ENCODE measurements around the gene ABCA2. TPM values are rescaled to one million over a fixed set of nuclear protein-coding genes. Genes with fewer than 3 reads are reported as not detected.

Gene ABCA2
- total and polyA plus RNA-seq, 2 experiments from 2014 or later = 7.0 to 16.0 TPM

DNA sequence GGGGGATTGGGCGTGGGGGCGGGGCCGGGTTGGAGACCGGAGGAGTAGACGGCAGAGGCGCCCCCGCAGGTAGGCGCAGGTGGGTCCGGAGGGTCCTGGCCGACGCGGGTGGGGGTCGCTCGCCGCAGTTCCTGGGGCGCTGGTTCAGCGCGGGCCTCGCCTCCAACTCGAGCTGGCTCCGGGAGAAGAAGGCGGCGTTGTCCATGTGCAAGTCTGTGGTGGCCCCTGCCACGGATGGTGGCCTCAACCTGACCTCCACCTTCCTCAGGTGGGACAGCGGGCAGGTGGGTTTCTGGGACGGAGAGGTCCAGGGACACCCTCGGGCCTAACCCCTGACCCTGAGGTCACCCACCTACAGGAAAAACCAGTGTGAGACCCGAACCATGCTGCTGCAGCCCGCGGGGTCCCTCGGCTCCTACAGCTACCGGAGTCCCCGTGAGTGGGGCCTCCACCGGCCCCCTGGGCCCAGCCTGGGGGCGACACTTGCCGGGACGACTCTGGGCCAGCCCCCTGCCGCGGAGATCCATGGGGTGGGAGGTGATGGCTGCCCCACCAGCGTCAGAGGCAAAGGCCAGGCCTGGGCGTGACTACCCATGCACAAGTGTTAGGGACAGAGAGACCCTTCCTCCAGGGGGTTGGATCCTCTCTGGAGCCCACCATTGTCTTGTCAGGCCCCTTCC is 49.0 kb downstream of the ABCA2 start:
- H3F3A ChIP-seq (replicated peaks; ENCODE audit: low read depth) = no peaks in the 10 kb centered on the region
- Mint-ChIP-seq H3K27me3 (ENCODE audit: insufficient read depth, low read depth, poor library complexity) (peaks cover 11% of the 10 kb centered on the region), H3K4me1 (peaks cover 2% of the 10 kb centered on the region; the same call in 2 of the 3 replicates), H3K36me3 (ENCODE audit: low read depth) (no peaks in the 10 kb centered on the region), H3K27ac (no peak overlapping the region), H3K4me3 (no peak overlapping the region), H3K9me3 (no peaks in the 10 kb centered on the region)
- H2AFZ ChIP-seq = 0 out of 2 replicates have a peak overlapping the region, but pooled peaks have one; percentile 52
- H3K36me3 ChIP-seq (ENCODE audit: insufficient read depth) = no peaks in the 10 kb centered on the region
- H3K27me3 ChIP-seq (ENCODE audit: insufficient read depth) = peaks cover 4% of the 10 kb centered on the region
- no peak overlapping the region for H3K27ac ChIP-seq (ENCODE audit: low read depth)
- peak overlapping the region; percentile 64; the same call in 1 of the 2 replicates for H3K4me2 ChIP-seq
- ATAC-seq (peak; percentile 26), DNase-seq (ENCODE audit: low spot score) (peak; percentile 90)
- H3K4me1 ChIP-seq (ENCODE audit: insufficient read depth) = no peaks in the 10 kb centered on the region
- H4K20me1 ChIP-seq (replicated peaks; ENCODE audit: insufficient read depth) = no peaks in the 10 kb centered on the region
- peak overlapping the region; percentile 36; the same call in 1 of the 2 replicates for H3K4me3 ChIP-seq
- TF ChIP-seq, protein P1, sequence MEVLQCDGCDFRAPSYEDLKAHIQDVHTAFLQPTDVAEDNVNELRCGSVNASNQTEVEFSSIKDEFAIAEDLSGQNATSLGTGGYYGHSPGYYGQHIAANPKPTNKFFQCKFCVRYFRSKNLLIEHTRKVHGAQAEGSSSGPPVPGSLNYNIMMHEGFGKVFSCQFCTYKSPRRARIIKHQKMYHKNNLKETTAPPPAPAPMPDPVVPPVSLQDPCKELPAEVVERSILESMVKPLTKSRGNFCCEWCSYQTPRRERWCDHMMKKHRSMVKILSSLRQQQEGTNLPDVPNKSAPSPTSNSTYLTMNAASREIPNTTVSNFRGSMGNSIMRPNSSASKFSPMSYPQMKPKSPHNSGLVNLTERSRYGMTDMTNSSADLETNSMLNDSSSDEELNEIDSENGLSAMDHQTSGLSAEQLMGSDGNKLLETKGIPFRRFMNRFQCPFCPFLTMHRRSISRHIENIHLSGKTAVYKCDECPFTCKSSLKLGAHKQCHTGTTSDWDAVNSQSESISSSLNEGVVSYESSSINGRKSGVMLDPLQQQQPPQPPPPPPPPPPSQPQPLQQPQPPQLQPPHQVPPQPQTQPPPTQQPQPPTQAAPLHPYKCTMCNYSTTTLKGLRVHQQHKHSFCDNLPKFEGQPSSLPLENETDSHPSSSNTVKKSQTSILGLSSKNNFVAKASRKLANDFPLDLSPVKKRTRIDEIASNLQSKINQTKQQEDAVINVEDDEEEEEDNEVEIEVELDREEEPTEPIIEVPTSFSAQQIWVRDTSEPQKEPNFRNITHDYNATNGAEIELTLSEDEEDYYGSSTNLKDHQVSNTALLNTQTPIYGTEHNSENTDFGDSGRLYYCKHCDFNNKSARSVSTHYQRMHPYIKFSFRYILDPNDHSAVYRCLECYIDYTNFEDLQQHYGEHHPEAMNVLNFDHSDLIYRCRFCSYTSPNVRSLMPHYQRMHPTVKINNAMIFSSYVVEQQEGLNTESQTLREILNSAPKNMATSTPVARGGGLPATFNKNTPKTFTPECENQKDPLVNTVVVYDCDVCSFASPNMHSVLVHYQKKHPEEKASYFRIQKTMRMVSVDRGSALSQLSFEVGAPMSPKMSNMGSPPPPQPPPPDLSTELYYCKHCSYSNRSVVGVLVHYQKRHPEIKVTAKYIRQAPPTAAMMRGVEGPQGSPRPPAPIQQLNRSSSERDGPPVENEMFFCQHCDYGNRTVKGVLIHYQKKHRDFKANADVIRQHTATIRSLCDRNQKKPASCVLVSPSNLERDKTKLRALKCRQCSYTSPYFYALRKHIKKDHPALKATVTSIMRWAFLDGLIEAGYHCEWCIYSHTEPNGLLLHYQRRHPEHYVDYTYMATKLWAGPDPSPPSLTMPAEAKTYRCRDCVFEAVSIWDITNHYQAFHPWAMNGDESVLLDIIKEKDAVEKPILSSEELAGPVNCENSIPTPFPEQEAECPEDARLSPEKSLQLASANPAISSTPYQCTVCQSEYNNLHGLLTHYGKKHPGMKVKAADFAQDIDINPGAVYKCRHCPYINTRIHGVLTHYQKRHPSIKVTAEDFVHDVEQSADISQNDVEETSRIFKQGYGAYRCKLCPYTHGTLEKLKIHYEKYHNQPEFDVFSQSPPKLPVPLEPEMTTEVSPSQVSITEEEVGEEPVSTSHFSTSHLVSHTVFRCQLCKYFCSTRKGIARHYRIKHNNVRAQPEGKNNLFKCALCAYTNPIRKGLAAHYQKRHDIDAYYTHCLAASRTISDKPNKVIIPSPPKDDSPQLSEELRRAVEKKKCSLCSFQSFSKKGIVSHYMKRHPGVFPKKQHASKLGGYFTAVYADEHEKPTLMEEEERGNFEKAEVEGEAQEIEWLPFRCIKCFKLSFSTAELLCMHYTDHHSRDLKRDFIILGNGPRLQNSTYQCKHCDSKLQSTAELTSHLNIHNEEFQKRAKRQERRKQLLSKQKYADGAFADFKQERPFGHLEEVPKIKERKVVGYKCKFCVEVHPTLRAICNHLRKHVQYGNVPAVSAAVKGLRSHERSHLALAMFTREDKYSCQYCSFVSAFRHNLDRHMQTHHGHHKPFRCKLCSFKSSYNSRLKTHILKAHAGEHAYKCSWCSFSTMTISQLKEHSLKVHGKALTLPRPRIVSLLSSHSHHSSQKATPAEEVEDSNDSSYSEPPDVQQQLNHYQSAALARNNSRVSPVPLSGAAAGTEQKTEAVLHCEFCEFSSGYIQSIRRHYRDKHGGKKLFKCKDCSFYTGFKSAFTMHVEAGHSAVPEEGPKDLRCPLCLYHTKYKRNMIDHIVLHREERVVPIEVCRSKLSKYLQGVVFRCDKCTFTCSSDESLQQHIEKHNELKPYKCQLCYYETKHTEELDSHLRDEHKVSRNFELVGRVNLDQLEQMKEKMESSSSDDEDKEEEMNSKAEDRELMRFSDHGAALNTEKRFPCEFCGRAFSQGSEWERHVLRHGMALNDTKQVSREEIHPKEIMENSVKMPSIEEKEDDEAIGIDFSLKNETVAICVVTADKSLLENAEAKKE (CRISPR knock-in tag; IDR thresholded peaks at IDR 0.05) = no peak
- TF ChIP-seq STAT1 (IDR thresholded peaks at IDR 0.05; ENCODE audit: unreplicated experiment) (no peak), POLR2AphosphoS5 (IDR thresholded peaks at IDR 0.05; ENCODE audit: low read depth) (no peak), EZH2phosphoT487 (IDR thresholded peaks at IDR 0.05; ENCODE audit: unreplicated experiment) (no peak)
- TF ChIP-seq, protein P2, sequence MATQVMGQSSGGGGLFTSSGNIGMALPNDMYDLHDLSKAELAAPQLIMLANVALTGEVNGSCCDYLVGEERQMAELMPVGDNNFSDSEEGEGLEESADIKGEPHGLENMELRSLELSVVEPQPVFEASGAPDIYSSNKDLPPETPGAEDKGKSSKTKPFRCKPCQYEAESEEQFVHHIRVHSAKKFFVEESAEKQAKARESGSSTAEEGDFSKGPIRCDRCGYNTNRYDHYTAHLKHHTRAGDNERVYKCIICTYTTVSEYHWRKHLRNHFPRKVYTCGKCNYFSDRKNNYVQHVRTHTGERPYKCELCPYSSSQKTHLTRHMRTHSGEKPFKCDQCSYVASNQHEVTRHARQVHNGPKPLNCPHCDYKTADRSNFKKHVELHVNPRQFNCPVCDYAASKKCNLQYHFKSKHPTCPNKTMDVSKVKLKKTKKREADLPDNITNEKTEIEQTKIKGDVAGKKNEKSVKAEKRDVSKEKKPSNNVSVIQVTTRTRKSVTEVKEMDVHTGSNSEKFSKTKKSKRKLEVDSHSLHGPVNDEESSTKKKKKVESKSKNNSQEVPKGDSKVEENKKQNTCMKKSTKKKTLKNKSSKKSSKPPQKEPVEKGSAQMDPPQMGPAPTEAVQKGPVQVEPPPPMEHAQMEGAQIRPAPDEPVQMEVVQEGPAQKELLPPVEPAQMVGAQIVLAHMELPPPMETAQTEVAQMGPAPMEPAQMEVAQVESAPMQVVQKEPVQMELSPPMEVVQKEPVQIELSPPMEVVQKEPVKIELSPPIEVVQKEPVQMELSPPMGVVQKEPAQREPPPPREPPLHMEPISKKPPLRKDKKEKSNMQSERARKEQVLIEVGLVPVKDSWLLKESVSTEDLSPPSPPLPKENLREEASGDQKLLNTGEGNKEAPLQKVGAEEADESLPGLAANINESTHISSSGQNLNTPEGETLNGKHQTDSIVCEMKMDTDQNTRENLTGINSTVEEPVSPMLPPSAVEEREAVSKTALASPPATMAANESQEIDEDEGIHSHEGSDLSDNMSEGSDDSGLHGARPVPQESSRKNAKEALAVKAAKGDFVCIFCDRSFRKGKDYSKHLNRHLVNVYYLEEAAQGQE (IDR thresholded peaks at IDR 0.05; ENCODE audit: unreplicated experiment) = no peak
- no peaks in the 10 kb centered on the region for H3K79me2 ChIP-seq (replicated peaks; ENCODE audit: insufficient read depth)
- no peaks in the 10 kb centered on the region for H3K9me2 ChIP-seq (ENCODE audit: insufficient read depth)
